Lung (tissue), 12 donors: Measurements from ENCODE around the gene CADM2. TPM values are rescaled to one million over a fixed set of nuclear protein-coding genes. Genes with fewer than 3 reads are reported as not detected.

Source experiments
- ATAC-seq: fragments of 200-7000 bp; cut with Tn5 transposase; one replicate; pipeline ENCODE4 v1.9.1; 2020; ENCODE audit warnings: moderate number of reproducible peaks; ENCODE audit not compliant: insufficient read depth, low FRiP score
- DNase-seq, 3 donors: peaks; one replicate each; pipeline ENCODE4 v3.0.0-alpha.2; 2013 to 2017
- H3K27ac ChIP-seq, 2 donors: one replicate each; pipeline ENCODE4 v1.5.1; 2013; ENCODE audit warnings: mild to moderate bottlenecking in 2 of 2, moderate library complexity in 2 of 2, control low read depth in 1 of 2, inconsistent platforms in 1 of 2, low read depth in 1 of 2, low read length in 1 of 2
- H3K27me3 ChIP-seq, 3 donors: one replicate each; pipeline ENCODE4 v1.5.1; 2013; ENCODE audit warnings: low read length in 2 of 3; ENCODE audit not compliant: control insufficient read depth in 3 of 3, insufficient read depth in 3 of 3
- H3K36me3 ChIP-seq, 4 donors: one replicate each; pipeline ENCODE4 v1.5.1; 2013; ENCODE audit warnings: low read length in 4 of 4, mild to moderate bottlenecking in 1 of 4, moderate library complexity in 1 of 4; ENCODE audit not compliant: control insufficient read depth in 4 of 4, insufficient read depth in 4 of 4
- H3K4me1 ChIP-seq, 5 donors: one replicate each; pipeline ENCODE4 v1.5.1; 2013; ENCODE audit warnings: low read length in 5 of 5, mild to moderate bottlenecking in 2 of 5, moderate library complexity in 1 of 5; ENCODE audit not compliant: control insufficient read depth in 5 of 5, insufficient read depth in 5 of 5
- H3K4me3 ChIP-seq: one replicate; pipeline ENCODE4 v1.5.1; 2013; ENCODE audit warnings: mild to moderate bottlenecking, control low read depth, moderate library complexity
- H3K9ac ChIP-seq, 2 donors: one replicate each; pipeline ENCODE4 v1.5.1; 2013; ENCODE audit warnings: low read length in 2 of 2, control low read depth in 1 of 2; ENCODE audit not compliant: insufficient read depth in 1 of 2
- H3K9me3 ChIP-seq, 4 donors: one replicate each; pipeline ENCODE4 v1.5.1; 2013; ENCODE audit warnings: low read length in 3 of 4, mild to moderate bottlenecking in 1 of 4, moderate library complexity in 1 of 4; ENCODE audit not compliant: control insufficient read depth in 4 of 4, insufficient read depth in 3 of 4
- whole genome bisulfite sequencing, 2 donors: extraction: QIAGEN DNeasy Blood & Tissue Kit; methylation state at CpG; one replicate each; pipeline ENCODE4 v1.1.7; 2013; 5-methylcytosine and 5-hydroxymethylcytosine counted together
- polyA plus RNA-seq, 2 donors: library from polyadenylated mRNA; stranded (reverse); fragments of 200-250 nt; gene quantifications; one replicate each; pipeline ENCODE4 v1.2.1, GENCODE V29; 2013
- total RNA-seq, 2 donors: library from RNA; depleted of rRNA in 1 of 2; stranded (reverse); fragments of >200 nt in 1 of 2; gene quantifications; one replicate each; pipeline ENCODE4 v1.2.1, GENCODE V29; 2014 to 2021
- TF ChIP-seq, protein P1 (sequence below): IDR thresholded peaks from 2 replicates; pipeline ENCODE4 v1.5.1; 2012; ENCODE audit warnings: mild to moderate bottlenecking; ENCODE audit errors: control extremely low read depth, extremely low read depth
- donor health status: control.
- donor health status: control.
- donor health status: Bipolar disorder and iron deficiency.
- donor health status: healthy.
- donor health status: DM: yes; HTN: yes; CAD: no.

The CADM2 gene
- total and polyA plus RNA-seq, 4 donors: 0.14 to 3.3 (median 0.32) TPM

DNA sequence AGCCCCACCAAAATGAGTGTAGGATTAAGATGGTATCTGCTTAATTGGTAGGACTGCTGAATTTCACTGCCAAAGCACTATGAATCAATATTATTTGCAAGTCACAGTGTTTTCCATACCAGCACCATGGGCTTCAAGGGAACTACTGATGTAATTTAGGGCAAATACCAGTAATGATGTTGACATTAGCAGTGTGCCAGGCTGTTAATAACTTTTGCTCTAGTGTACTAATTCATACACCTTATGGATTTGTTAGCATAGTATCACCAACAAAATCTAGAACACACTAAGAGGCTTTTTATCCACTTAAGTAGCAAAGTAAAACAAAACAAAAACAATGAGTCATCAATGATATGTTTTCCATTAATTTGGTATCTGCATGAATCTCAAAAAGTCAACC is 888.2 kb downstream of the CADM2 start:
- TF ChIP-seq, protein P1, sequence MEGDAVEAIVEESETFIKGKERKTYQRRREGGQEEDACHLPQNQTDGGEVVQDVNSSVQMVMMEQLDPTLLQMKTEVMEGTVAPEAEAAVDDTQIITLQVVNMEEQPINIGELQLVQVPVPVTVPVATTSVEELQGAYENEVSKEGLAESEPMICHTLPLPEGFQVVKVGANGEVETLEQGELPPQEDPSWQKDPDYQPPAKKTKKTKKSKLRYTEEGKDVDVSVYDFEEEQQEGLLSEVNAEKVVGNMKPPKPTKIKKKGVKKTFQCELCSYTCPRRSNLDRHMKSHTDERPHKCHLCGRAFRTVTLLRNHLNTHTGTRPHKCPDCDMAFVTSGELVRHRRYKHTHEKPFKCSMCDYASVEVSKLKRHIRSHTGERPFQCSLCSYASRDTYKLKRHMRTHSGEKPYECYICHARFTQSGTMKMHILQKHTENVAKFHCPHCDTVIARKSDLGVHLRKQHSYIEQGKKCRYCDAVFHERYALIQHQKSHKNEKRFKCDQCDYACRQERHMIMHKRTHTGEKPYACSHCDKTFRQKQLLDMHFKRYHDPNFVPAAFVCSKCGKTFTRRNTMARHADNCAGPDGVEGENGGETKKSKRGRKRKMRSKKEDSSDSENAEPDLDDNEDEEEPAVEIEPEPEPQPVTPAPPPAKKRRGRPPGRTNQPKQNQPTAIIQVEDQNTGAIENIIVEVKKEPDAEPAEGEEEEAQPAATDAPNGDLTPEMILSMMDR: no peak
- H3K27me3 ChIP-seq: no peaks in the 10 kb centered on the region
- no peaks in the 10 kb centered on the region for H3K36me3 ChIP-seq
- no peak overlapping the region for H3K27ac ChIP-seq
- no peak overlapping the region for H3K9ac ChIP-seq
- ATAC-seq (no peak), DNase-seq (no peak)
- H3K4me3 ChIP-seq: no peak overlapping the region
- peaks cover 0 to 5% (median 0%) of the 10 kb centered on the region in 5 donors for H3K4me1 ChIP-seq
- peaks cover 0 to 3% (median 0%) of the 10 kb centered on the region in 4 donors for H3K9me3 ChIP-seq

DNA sequence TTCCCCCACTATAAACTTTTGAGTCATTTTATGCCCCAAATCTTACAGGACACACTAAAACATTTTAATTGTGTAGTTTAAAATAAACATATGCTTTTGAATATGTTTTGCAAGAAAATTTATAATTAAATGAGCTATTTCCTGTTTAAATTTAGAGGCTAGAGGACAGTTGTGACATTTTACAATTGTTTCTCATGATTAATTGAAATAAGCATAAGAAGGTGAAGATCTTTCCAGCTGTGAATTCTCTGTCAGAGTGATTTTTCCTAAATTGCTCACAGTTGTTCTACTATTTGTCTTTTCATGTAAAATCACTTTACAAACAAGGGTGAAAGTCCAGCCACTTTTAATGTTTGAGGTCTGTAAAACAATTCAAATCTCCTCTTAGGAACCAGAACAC is 892.3 kb downstream of the CADM2 start:
- ATAC-seq: no peak
- no peak for DNase-seq

DNA sequence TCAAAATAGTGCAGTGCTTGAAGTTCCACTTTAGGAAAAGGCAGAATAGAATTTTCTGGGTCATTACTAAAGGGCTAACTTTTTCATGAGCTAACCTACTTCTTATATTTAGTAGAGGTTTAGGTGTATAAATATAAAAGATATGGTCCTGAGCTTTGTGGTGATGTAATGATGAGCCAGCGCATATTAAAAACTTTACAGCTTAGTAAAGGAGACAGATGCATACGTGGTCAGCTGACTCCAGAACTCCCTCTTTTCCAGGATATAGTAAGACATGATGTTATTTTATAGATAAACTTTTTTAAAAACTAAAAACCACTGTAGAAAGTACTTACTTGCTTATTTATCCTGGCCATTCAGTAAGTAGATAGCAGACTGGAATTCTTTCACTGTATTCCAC is 895.0 kb downstream of the CADM2 start:
- WGBS, 2 donors: 83% methylated on average over 2 of the region's 2 CpGs
- H3K27ac ChIP-seq: no peak overlapping the region
- TF ChIP-seq, protein P1: no peak
- ATAC-seq: no peak
- no peaks in the 10 kb centered on the region for H3K36me3 ChIP-seq
- H3K27me3 ChIP-seq: no peaks in the 10 kb centered on the region
- peaks cover 0 to 3% (median 0%) of the 10 kb centered on the region in 4 donors for H3K9me3 ChIP-seq
- no peak overlapping the region for H3K9ac ChIP-seq
- no peak overlapping the region for H3K4me3 ChIP-seq
- H3K4me1 ChIP-seq: peaks cover 0 to 5% (median 0%) of the 10 kb centered on the region in 5 donors
- DNase-seq: no peak

More for the DNA sequence above, 892.3 kb downstream of the CADM2 start:
- no peak overlapping the region for H3K9ac ChIP-seq
- no peak overlapping the region for H3K4me3 ChIP-seq
- peaks cover 0 to 5% (median 0%) of the 10 kb centered on the region in 5 donors for H3K4me1 ChIP-seq
- TF ChIP-seq, protein P1: no peak
- no peak overlapping the region for H3K27ac ChIP-seq
- H3K9me3 ChIP-seq: peaks cover 0 to 3% (median 0%) of the 10 kb centered on the region in 4 donors
- no peaks in the 10 kb centered on the region for H3K36me3 ChIP-seq
- H3K27me3 ChIP-seq: no peaks in the 10 kb centered on the region

DNA sequence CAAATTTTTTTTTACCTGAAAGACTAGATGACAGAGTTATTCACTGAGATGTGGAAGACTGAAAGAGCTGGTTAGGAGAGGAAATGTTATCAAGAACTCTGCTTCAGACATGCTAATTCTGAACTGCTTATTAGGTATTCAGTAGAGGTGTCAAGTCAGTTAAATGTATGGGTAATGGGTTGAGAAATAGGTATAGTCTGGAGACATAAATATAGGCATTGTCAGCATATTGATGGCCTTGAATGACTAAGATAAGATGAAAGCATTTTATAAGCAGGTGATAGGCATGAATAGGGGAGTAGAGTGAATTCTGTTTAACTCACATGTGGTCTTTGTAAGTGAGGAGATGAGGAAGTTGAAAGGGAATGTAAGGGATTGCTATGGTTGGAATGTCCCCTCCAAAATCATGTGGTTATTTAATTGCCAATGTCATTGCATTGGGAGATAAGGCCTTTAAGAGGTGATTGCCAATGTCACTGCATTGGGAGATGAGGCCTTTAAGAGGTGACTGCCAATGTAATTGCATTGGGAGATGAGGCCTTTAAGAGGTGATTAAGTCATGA is 904.2 kb downstream of the CADM2 start:
- Histone ChIP-seq H3K27me3 (no peaks in the 10 kb centered on the region), H3K9me3 (no peaks in the 10 kb centered on the region), H3K4me3 (no peak overlapping the region), H3K27ac (no peak overlapping the region), H3K4me1 (no peaks in the 10 kb centered on the region), H3K9ac (no peak overlapping the region), H3K36me3 (no peaks in the 10 kb centered on the region)
- TF ChIP-seq, protein P1: no peak
- no peak for DNase-seq
- ATAC-seq: no peak
